Hippocampal formation (tissue), 2 donors: ENCODE results near the gene GDPD5.

ENCODE experiments used
- DNase-seq, 2 donors: peaks; one replicate each; lab custom pipeline; 2025; lab: John Stamatoyannopoulos, UW

Gene GDPD5

GRCh38 chr11:75536786-75537641 lies 11.3 kb upstream of the GDPD5 start:
- DNase-seq, result no peak

- no peak for DNase-seq
These were observed 9.3 kb upstream of the GDPD5 start for GRCh38 chr11:75535071-75535470.

DNA sequence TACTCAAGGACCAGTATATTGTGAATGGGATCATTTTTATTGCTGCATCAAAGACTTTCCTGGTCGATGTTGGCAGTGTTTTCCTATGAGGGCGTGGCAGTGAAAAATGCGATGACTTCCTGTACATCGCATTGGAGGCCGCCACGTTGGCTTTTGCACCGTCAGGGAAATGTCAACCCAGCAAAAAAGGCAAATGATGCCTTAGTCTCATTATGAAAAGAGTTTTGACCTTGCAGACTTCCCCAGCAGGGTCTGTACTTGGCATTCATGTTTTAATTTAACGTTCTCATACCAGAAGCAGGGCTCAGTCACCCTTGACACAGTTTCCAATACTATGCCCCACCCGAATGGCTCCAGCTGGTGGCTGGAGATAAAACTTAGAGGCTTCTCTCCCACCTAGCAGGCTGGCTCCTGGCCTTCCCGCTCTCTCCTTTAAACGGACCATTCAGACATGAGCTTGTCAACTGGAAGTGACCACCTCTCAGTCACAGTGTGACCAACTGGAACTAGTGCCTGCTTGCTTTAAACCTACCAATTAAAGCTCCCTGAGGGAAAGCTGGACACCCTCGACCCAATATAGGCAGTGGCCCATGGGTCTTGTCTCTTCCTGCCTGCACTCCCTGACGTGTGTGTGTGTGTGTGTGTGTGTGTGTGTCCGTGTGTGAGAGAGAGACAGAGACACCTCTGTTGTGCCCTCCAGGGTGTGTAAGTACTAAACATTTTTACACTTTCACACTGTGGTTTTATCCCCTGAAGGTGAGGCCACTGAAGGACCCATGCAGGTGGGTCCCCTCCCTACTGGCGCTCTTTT lies 8.7 kb upstream of the GDPD5 start:
- no peak for DNase-seq

DNA sequence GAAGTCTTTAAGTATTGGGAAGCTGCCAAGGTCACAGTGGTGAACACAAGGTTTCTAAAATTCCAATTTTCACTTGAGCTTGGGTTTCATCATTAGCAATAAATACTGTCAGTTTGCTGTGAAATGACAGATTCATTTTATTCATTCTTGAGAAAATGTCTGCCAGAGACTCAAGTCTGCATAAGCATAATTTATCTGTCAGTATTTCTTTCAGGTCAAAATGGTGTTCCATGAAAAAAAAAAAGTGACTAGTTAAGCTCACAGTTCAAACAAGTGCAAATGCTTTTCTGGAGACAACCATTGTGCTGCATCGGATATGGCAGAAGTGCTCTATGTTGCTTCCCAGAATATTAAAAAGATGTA lies 8.1 kb upstream of the GDPD5 start:
- DNase-seq, result no peak

GRCh38 chr11:75532200-75533048 lies 6.7 kb upstream of the GDPD5 start:
- peak; percentile 9 to 58 for DNase-seq

DNA sequence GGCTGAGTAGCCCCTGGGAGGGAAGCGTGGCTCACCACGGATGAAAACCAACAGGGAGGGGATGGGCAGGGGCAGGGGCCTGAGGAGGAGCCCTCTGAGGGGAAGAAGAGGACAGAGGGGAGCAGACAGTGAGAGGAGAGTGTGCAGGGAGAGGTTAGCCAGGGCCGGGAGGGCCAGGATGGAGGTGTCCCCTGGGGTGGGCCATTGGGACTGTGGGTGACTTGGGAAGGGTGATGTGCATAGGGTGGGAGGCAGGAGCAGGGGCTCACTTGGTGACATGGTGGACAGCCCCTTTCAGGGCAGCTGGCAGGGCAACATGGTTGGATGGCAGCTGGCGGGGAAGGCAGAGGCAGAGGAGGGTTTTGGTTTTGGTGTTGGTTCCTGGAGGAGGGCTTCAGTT lies 5.6 kb upstream of the GDPD5 start:
- no peak for DNase-seq

- DNase-seq, result no peak
These were observed 4.8 kb upstream of the GDPD5 start for GRCh38 chr11:75530577-75530976.

- no peak for DNase-seq
These were observed 2.4 kb upstream of the GDPD5 start for GRCh38 chr11:75527938-75528735.

- DNase-seq, result no peak
These were observed 1.4 kb upstream of the GDPD5 start for GRCh38 chr11:75527130-75527529.

- DNase-seq, result no peak
These were observed 426 bp upstream of the GDPD5 start for GRCh38 chr11:75526192-75526541.

- DNase-seq, result no peak
These were observed 892 bp downstream of the GDPD5 start for GRCh38 chr11:75524665-75525432.

- no peak for DNase-seq
These were observed 1.7 kb downstream of the GDPD5 start for GRCh38 chr11:75523811-75524664.

DNA sequence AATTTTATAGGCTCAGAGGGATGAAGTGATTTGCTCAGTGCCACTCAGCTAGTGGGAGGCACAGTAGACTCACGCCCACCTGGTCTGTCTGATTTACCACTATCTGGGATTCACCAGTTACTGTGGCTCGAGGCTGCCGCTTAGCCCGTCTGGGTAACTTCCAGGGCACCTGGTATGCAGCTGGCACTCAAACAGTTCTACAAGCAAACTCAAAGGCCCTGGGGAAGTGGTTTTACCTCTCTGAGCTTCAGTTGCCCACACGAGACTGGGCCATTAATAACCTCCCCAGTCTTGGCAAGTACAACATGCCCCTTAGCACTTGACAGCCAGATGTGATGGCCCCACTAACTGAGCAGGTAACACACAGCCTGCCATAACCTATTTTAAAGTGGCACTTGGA lies 2.6 kb downstream of the GDPD5 start:
- no peak for DNase-seq

DNA sequence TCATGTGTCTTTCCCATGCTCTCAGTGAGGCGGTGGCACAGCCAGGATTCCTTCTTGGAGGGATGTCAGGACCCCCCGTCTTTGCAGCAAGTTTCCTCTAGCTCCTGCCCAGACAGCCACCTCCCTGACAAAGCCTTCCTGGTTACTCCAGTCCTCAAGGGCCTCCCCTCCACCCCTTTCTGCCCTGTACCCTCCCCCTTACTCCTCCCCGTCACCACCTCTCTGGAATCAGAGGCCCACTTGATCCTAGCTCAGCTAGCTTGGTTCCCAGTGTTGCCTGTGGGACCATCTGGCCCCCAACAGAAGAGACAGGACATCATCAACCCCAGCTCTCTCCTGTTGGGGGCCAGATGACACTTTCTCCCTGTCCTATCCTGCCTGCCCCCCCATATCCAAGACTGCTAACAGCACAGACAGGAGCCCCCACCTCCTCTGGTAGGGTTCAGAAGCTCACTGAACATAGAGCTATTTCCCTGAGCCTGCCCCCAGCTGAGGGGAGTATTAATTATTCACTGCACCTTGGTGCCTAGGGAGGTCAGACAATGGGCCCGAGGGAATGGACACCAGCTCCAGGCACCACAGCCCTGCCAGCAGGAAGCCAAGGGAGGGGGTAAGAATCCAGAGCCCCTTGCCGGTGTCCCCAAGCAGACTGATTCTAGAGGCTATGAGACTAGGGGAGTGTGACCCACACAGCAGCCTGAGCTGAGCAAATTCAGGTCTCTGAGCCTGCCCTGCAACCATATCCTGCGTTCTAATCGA lies 3.3 kb downstream of the GDPD5 start:
- no peak for DNase-seq

GRCh38 chr11:75520688-75521087 lies 5.1 kb downstream of the GDPD5 start:
- DNase-seq, result no peak

GRCh38 chr11:75518771-75519653 lies 6.7 kb downstream of the GDPD5 start:
- no peak for DNase-seq

GRCh38 chr11:75518204-75518549 lies 7.6 kb downstream of the GDPD5 start:
- no peak for DNase-seq

DNA sequence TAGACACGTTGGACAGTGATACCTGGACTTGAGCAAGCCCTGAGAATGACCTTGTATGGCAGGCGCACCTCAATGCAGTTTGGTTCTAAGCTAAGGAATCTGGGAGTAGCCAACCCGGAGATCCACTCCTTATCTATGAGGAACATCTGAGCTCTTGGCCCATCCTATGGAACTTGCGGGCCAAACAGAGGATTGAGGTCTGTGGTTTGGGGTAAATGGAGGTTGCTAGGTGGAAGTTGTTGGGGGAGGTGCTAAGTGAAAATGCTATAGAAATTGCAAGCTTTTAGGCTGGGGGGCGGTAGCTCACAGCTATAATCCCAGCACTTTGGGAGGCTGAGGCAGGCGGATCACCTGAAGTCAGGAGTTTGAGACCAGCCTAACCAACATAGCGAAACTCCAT lies 8.9 kb downstream of the GDPD5 start:
- no peak for DNase-seq
